Esophagus muscularis mucosa (tissue), 4 donors: Measurements from ENCODE around the gene METTL5. TPM values are rescaled to one million over a fixed set of nuclear protein-coding genes. Genes with fewer than 3 reads are reported as not detected.
"Not testable (repeated sequence)": the region's sequence is repeated elsewhere in the genome, so short reads cannot be mapped to it uniquely, and the experiment has no call there.

ENCODE experiments used
- DNase-seq: peaks from one replicate; pipeline ENCODE4 v3.0.0-alpha.2; 2017; ENCODE audit errors: extremely low spot score
- H3K27ac ChIP-seq, 4 donors: fragments of 200-600 bp; sonication (generic); replicated peaks in 1 of 4; 1 replicate in 3 of 4; 2 replicates in 1 of 4; pipeline ENCODE4 v1.5.1; 2016 to 2019; ENCODE audit warnings: mild to moderate bottlenecking in 1 of 4
- H3K27me3 ChIP-seq, 4 donors: fragments of 200-600 bp; sonication (generic); one replicate each; pipeline versions ENCODE4 v1.5.1 to v1.6.0; 2016 to 2019
- H3K36me3 ChIP-seq, 4 donors: fragments of 200-600 bp; sonication (generic); one replicate each; pipeline ENCODE4 v1.5.1; 2016 to 2019
- H3K4me1 ChIP-seq, 4 donors: fragments of 200-600 bp; sonication (generic); one replicate each; pipeline ENCODE4 v1.5.1; 2016 to 2019
- H3K4me3 ChIP-seq, 4 donors: fragments of 200-600 bp; sonication (generic); 1 replicate in 2 of 4; 2 replicates in 2 of 4; pipeline ENCODE4 v1.5.1; 2016 to 2019; ENCODE audit warnings: mild to moderate bottlenecking in 4 of 4, moderate library complexity in 1 of 4
- H3K9me3 ChIP-seq, 4 donors: fragments of 200-600 bp; sonication (generic); 1 replicate in 3 of 4; 2 replicates in 1 of 4; pipeline ENCODE4 v1.5.1; 2016 to 2019
- CTCF ChIP-seq, 3 experiments: fragments of 200-600 bp in 2 of 3; fragments of 450-650 bp in 1 of 3; sonication (generic) in 2 of 3; IDR thresholded peaks; one replicate each; pipeline ENCODE4 v1.5.1; 2017 to 2019; ENCODE audit warnings: antibody characterized with exemption in 3 of 3, mild to moderate bottlenecking in 2 of 3, moderate library complexity in 1 of 3
- EP300 ChIP-seq: sonication (generic); formaldehyde crosslinking; IDR thresholded peaks from one replicate; pipeline ENCODE4 v1.6.1; 2017; ENCODE audit warnings: antibody characterized with exemption
- POLR2A ChIP-seq: fragments of 450-650 bp; IDR thresholded peaks from one replicate; pipeline ENCODE4 v1.6.1; 2017; ENCODE audit warnings: antibody characterized with exemption, moderate library complexity, mild to moderate bottlenecking, low read depth
- POLR2AphosphoS5 ChIP-seq, 2 donors: sonication (generic); formaldehyde crosslinking; IDR thresholded peaks; one replicate each; pipeline ENCODE4 v1.6.1; 2017; ENCODE audit warnings: antibody characterized with exemption in 2 of 2
- WGBS: methylation state at CpG from one replicate; pipeline ENCODE4 v1.1.5; 2018; 5-methylcytosine and 5-hydroxymethylcytosine counted together
- intact Hi-C: fragments of 100-400 bp; cut with DNase I; formaldehyde crosslinking; loops from one replicate; pipeline ENCODE4 v1.15.1; 2023
- total RNA-seq, 4 donors: library from RNA; depleted of rRNA; stranded (reverse); fragments of >200 nt; gene quantifications; one replicate each; pipeline versions ENCODE4 v1.1.0 to v1.2.1, GENCODE V29; 2016

METTL5 gene
- total RNA-seq: 100 to 1,000 TPM in 1 of 4 donors, 10 to 100 TPM in 3; 66.2 to 104 (median 75.2) TPM

GRCh38 chr2:169824373-169825333 is at the start of gene METTL5:
METTL5 (minus strand) TSS chr2:169824905; CDS start chr2:169824597, 308 bp downstream.
- DNase-seq: peak; percentile 93
- no peaks in the 10 kb centered on the region for H3K9me3 ChIP-seq
- peak within 1 kb of the TSS; percentile 70 to 92 (median 76) for H3K4me3 ChIP-seq
- intact Hi-C loops: loop anchor here (2.0 to 10.0 kb wide), 2 partner anchors 50 to 104 kb away; no protein-coding TSS in a partner anchor
- no peaks in the 10 kb centered on the region for H3K27me3 ChIP-seq
- peaks cover 35 to 58% (median 50%) of the 10 kb centered on the region in 4 donors for H3K4me1 ChIP-seq
- TF ChIP-seq CTCF (IDR thresholded peaks at IDR 0.05) (peak in 2 of 3 experiments; percentile 97), POLR2A (peak; percentile 77), POLR2AphosphoS5 (IDR thresholded peaks at IDR 0.05) (peak; percentile 53 to 84), EP300 (no peak)
- WGBS: 4% methylated on average over 29 of the region's 61 CpGs
- H3K27ac ChIP-seq: peak within 1 kb of the TSS; percentile 79 to 89 (median 86)
- H3K36me3 ChIP-seq: peaks cover 0 to 14% (median 2%) of the 10 kb centered on the region in 4 donors

- WGBS: 96% methylated on average over 1 of the region's 1 CpG
- Histone ChIP-seq H3K27ac (no peak overlapping the region), H3K4me1 (peaks cover 0 to 9% (median 3%) of the 10 kb centered on the region in 4 donors), H3K27me3 (no peaks in the 10 kb centered on the region), H3K4me3 (no peak overlapping the region), H3K9me3 (no peaks in the 10 kb centered on the region), H3K36me3 (peaks cover 6 to 23% (median 10%) of the 10 kb centered on the region in 4 donors)
- TF ChIP-seq EP300 (no peak), POLR2A (no peak), CTCF (IDR thresholded peaks at IDR 0.05) (no peak), POLR2AphosphoS5 (IDR thresholded peaks at IDR 0.05) (no peak)
- intact Hi-C loops: loop anchor here (10.0 kb wide), 1 partner anchor 47 kb away; the partner anchor contains the start of genes METTL5 and UBR3
- no peak for DNase-seq
These were observed 47.3 kb upstream of the METTL5 start for GRCh38 chr2:169871994-169872393.

- DNase-seq, H3K4me1 ChIP-seq, H3K9me3 ChIP-seq, H3K4me3 ChIP-seq, H3K27ac ChIP-seq, H3K27me3 ChIP-seq: not testable (repeated sequence)
- peaks cover 3 to 17% (median 6%) of the 10 kb centered on the region in 4 donors for H3K36me3 ChIP-seq
- intact Hi-C loops: loop anchor here (10.0 kb wide), 1 partner anchor 47 kb away; the partner anchor contains the start of genes METTL5 and UBR3
- WGBS: 87% methylated on average over 9 of the region's 9 CpGs
These were observed 46.7 kb upstream of the METTL5 start for GRCh38 chr2:169871369-169871768.

GRCh38 chr2:169868951-169869350 is 44.2 kb upstream of the METTL5 start:
- H3K4me1 ChIP-seq: peaks cover 0 to 24% (median 10%) of the 10 kb centered on the region in 4 donors
- no peak overlapping the region for H3K4me3 ChIP-seq
- H3K27ac ChIP-seq: no peak overlapping the region
- intact Hi-C loops: no loop called here
- H3K36me3 ChIP-seq: peaks cover 0 to under 1% (median 0%) of the 10 kb centered on the region in 4 donors
- no peaks in the 10 kb centered on the region for H3K9me3 ChIP-seq
- WGBS: 88% methylated on average over 7 of the region's 7 CpGs
- TF ChIP-seq EP300: no peak
- no peak for TF ChIP-seq POLR2A
- TF ChIP-seq POLR2AphosphoS5 (IDR thresholded peaks at IDR 0.05): no peak
- no peak for TF ChIP-seq CTCF (IDR thresholded peaks at IDR 0.05)
- DNase-seq: no peak
- H3K27me3 ChIP-seq: no peaks in the 10 kb centered on the region

- no peaks in the 10 kb centered on the region for H3K27me3 ChIP-seq
- intact Hi-C loops: no loop called here
- H3K4me3 ChIP-seq: no peak overlapping the region
- H3K27ac ChIP-seq: no peak overlapping the region
- TF ChIP-seq POLR2AphosphoS5 (IDR thresholded peaks at IDR 0.05) (no peak), EP300 (no peak), CTCF (IDR thresholded peaks at IDR 0.05) (no peak), POLR2A (no peak)
- 89% methylated on average over 3 of the region's 3 CpGs for WGBS
- peaks cover 10 to 35% (median 20%) of the 10 kb centered on the region in 4 donors for H3K4me1 ChIP-seq
- no peak for DNase-seq
- no peaks in the 10 kb centered on the region for H3K36me3 ChIP-seq
- no peaks in the 10 kb centered on the region for H3K9me3 ChIP-seq
These were observed 42.9 kb upstream of the METTL5 start for GRCh38 chr2:169867579-169867978.

- H3K9me3 ChIP-seq, DNase-seq, H3K27ac ChIP-seq, intact Hi-C loops, H3K36me3 ChIP-seq, H3K27me3 ChIP-seq, H3K4me3 ChIP-seq: not testable (repeated sequence)
- H3K4me1 ChIP-seq: peaks cover 11 to 35% (median 20%) of the 10 kb centered on the region in 4 donors
- WGBS: 93% methylated on average over 6 of the region's 6 CpGs
These were observed 41.5 kb upstream of the METTL5 start for GRCh38 chr2:169866230-169866629.
